Posterior vena cava (tissue), 2 donors: Measurements from ENCODE around the gene TRPC3. TPM values are rescaled to one million over a fixed set of nuclear protein-coding genes. Genes with fewer than 3 reads are reported as not detected.
A peak's percentile ranks its signal among the peaks of the same experiment; 100 is the strongest.
"Not testable (repeated sequence)": the region's sequence is repeated elsewhere in the genome, so short reads cannot be mapped to it uniquely, and the experiment has no call there.

Source experiments
- DNase-seq: peaks from one replicate; pipeline ENCODE4 v3.0.0-alpha.2; 2020; ENCODE audit warnings: low spot score
- intact Hi-C, 2 donors: fragments of 100-400 bp; cut with DNase I; formaldehyde crosslinking; loops; one replicate each; pipeline versions ENCODE4 v1.14.1 to v1.14.2; 2022 to 2023
- total RNA-seq, 2 donors: library from RNA; stranded (reverse); fragmentation: NEBNext Ultra II Directional; extraction: Animal tissue kit (Norgen Biotek cat#: 25700); gene quantifications; one replicate each; pipeline ENCODE4 v1.2.1, GENCODE V29; 2021
- donor health status: DM: yes; HTN: yes; CAD: no.
- donor health status: DM: yes; HTN: yes; CAD: no.

Gene TRPC3
- total RNA-seq, 2 donors from 2014 or later, result 0.24 to 0.42 TPM

DNA sequence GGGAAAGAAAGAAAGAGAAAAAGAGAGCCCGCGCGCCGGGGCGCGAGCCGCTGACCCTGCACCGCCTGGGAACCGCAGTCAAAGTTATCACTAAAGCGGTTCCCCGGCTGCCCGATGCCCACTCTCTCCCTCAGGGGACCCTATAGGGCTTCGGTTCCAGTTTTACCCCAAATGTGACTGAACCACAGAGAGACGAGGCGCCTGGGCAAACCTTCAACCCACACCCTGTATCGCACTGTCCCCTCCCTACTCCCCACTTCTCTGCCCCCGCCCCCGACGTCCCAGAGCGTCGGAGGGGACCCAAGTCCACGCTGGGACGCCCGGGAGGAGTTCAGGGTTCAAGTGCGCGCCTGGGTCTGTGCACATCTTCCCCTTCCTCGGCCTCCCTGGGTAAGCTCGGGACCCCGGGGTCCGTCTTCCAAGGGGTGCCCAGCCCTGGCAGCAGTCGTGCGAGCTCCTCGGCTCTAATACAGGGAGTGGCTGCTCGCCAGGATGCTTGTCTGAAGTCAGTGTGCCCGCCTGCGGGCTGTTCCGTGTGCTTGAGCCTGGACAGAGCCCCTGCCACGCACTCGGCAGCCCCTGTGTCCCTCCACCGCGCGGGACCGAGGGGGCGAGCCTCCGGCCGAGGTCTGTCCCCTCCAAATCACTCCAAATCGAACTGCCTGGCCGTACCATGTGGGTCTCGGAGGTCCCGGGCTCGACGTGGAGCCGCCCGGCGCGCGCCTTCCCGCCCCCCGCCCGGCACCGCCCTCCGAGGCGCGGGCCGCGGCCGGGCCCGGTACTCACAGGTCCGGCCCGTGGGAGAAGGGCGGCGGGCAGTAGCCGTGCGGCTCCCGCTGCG is 960 bp downstream of the TRPC3 start:
- intact Hi-C loops, result no loop called here
- DNase-seq, result peak; percentile 79

DNA sequence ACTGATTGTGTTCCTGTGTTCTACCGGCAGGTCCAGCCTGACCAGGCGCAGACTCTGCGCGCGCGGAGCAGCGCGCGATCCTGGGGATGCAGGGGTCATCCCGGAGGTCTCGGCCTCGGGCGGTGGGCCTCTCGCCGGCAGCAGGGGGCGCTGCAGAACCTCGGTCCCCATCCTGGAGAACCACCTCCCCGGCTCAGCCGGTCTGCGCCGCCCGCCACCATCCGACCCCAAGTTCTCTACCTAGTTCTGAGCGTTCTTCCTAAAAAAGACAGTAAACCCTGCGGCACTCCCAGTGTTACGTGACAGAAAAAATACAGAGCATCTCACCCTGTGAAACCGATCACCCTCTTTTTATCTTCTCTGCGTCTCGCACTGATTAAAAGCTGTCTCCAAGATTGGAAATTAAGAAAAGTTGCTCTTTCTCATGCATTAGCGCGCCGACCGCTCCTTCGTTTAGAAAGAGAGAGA is 1.6 kb downstream of the TRPC3 start:
- DNase-seq, result peak; percentile 89
- intact Hi-C loops, result no loop called here

DNA sequence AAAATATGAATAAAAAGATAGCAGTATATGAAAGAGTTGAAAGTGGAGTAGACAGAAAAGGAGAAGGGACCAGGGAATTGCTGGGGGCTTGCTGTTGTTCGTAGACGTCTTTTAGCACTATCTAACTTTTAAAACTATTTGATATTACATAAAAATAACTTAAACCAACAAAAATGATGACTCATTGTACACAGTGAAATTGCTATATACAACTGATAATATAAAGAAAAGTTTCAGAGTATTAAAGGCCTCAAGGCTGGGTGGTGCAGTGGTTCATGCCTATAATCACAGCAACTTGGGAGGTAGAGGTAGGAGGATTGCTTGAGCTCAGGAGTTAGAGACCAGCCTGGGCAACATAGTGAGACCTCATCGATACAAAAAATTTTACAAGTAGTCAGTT is 5.2 kb downstream of the TRPC3 start:
- no peak for DNase-seq

DNA sequence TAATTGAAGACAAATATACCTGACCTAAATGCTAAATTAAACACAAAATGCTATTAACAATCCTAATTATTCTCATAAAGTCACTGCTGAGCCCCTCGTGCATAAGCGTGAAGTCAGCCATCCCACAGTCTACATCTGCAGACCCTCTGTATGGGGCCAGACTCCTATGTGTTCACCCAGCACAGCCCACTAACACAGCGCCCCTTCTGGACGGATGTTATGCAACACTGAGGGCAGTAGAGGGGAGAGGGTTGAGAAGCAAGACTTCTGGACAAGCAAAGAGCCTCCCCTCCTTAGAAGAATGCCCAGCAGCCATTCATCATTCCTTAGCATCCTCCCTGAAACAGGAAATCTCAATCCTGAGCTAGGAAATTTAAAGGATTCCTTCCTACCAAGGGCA is 7.9 kb downstream of the TRPC3 start:
- no peak for DNase-seq
- intact Hi-C loops, result no loop called here

More for the DNA sequence above, 5.2 kb downstream of the TRPC3 start:
- intact Hi-C loops, result no loop called here

DNA sequence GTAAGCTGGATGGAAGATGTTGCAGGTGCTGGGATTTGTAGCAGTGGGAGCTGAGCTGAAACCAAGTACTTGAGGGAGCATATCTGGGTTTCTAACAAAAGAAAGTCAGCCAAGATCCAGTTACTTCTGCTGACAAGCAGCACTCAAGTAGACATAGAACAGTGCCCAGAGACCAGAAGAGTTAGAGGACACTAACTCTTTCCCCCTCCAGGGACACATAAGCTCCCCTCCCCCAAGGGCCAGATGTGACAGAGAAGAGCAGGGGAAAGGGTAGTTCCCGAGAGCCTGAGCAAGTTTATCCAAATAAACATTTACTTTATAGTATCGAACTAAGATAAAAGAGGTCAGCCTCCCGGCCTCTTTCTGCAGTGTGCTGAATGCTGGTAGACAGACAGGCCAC is 12.2 kb downstream of the TRPC3 start:
- intact Hi-C loops, result no loop called here
- DNase-seq, result no peak

DNA sequence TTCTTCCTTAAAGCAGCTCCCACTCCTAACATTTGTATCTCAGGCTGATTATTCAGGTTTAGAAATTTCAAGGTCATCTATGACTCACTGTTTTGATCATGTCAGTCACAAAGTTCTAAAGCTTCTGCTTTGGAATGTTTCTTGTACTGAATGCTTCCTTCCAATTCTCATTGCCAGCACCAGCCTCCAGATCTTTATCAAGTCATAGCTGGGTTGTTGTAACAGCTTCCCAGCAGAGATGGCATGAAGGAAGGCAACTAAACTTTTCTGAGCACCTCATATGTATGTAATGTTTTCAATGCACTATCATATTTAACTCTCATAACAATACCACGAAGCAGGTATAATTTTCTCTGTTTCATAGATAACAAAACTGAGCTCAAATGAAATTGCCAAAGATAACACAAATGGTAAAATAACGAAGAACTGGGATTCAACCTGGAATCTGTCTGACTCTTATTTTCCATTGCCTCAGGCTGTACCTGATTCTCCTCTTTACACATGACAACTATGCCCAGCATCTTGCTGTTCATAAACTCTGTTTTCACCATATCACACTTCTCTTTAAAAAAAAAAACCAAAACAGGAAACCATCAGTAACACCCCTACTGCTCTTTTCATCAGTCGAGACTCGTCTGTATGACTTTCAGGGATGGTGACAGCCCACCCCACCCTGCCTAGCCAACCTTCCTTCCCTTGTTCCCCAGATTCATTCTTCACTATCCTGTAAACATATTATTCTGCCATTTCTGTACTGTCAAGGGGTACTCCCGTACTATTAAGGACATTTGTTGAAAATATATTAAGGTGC is 13.4 kb downstream of the TRPC3 start:
- no peak for DNase-seq
- intact Hi-C loops, result no loop called here

DNA sequence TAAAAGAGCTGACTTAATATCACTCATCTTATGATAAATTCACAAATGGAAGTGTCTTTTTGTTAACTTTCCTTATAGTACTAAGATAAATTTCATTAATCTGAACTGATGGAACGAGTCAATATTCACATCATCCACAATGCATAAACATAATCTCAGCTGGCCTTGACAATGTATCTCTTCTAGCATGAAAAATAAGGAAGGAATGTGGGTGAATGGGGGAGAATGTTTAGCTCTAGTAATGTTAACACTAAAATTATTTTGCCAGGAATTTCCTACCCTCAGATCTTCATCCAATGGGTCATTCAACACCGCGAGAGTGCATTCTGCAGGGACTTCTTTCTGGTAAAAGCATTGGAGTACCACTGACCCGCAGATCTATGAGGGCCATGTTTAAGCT is 15.8 kb downstream of the TRPC3 start:
- intact Hi-C loops, result no loop called here
- DNase-seq, result no peak

DNA sequence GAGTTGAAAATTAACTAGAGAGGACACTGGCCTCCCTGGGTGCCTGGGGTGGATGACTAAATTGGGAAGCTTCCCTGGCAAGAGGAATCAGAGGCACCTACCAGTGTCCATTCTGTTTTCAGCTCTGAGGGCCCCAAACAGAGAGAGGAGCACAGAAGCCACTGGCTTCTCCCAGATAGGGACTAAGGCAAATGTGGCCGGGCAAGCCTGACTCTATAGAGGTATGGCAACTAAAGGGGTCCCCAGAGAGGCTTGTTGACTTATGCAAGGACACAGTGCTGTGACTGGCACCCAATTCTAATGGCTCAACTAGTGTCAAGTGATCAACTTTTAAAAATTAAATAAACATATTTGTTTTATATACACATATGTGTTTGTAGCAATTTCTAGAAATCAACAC is 17.2 kb downstream of the TRPC3 start:
- intact Hi-C loops, result no loop called here
- DNase-seq, result no peak

DNA sequence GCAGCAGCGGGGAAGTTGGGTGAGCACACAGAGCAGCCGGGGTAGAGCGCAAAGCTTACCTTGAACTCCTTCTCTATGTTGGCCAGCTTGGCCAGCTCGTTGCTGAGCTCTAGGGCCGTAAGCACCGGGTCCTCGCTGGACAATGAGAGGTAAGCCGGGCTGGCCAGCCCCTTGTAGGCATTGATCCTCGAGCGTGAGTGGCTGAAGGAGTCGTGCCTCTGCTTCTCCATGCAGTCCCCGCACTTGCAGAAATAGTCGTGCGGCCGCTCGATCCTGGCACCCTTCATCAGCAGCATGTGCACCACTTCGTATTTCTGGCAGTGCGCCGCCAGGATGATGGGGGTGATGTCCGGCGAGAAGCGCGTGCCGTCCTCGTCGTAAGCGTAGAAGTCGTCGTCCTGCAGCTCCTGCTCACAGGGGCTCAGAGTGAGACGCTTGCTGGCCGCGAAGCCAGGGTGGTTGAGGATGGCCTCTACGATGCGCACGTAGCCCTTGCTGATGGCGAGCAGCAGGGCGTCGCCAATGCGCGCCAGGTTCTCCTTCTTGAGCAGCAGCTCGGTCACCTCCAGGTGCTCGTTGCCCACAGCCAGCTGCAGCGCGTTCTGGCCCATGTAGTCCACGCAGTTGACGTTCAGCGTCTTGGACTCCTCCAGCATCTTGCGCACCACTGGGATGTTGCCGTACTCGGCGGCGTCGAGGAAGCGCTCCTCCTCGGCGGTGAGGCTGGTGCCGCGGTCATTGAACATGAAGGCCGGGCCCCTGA is 19.5 kb downstream of the TRPC3 start:
- intact Hi-C loops, result no loop called here
- DNase-seq, result no peak

DNA sequence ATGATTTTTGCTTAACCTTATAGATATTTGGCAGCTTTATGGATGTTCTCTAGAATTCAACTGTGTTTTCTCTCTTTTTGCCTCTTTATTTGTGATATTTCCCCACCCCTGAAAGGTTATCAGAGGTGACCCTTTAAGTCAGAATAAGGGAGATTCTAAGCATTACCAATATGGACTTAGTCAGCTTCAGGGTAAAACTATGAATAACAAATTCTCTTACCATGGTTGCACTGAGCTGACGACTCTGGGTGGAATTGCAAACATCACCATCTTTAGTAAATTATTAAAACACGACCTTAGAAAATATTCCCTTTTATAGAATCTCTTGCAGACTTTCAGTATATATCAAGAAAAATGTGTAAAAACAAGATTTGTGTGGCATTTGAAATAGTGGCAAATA is 21.6 kb downstream of the TRPC3 start:
- no peak for DNase-seq
- intact Hi-C loops, result no loop called here

DNA sequence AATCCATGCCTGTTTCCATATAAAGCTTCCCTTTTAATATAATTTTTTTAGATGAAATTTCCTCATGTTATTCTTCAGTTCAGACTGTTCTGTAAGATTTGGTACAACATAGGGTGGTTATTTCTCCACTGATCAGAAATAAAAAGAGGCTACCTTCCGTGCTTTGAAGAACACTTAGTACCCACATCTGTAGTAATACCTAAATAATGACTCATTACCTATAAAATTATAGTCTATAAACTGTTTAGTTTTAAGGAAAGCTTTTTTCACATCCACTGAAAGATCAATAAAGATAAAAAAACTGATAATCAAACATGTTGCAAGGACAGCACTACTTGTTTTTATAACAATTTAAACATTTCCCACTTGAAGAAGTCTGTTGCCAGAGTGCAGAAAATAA is 23.9 kb downstream of the TRPC3 start:
- intact Hi-C loops, result no loop called here

DNA sequence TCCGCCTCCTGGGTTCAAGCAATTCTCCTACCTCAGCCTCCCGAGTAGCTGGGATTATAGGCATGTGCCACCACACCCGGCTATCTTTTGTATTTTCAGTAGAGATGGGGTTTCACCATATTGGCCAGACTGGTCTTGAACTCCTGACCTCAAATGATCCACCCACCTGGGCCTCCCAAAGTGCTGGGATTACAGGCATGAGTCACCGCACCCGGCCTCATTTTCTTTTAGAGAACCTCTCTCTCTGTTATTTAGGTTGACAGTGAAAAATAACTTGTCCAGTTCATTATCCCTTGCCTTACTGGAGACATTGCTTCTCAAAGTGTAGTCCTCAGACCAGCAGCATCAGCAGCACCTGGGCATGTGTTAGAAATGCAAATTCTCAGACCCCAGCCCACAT is 25.4 kb downstream of the TRPC3 start:
- DNase-seq, intact Hi-C loops: not testable (repeated sequence)

More for the DNA sequence above, 23.9 kb downstream of the TRPC3 start:
- no peak for DNase-seq

DNA sequence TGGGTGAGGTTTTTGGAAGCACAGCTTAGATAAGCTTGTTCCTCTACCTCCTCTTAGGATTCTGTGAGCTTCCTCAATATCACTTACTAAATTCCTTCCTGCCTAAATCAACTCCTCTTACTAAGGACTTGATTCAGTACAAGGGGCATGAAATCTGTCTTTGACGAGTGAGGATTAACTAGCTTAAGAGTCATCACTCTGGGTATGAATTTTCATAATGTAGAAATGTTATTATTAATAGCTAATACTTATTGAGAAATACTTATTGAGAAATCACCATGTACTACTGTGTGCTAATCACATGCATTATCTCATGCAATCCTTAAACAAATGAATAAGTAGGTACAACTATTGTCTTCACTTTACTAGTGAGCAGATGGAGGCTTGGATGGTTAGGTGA is 28.6 kb downstream of the TRPC3 start:
- DNase-seq, result no peak
- intact Hi-C loops, result no loop called here

DNA sequence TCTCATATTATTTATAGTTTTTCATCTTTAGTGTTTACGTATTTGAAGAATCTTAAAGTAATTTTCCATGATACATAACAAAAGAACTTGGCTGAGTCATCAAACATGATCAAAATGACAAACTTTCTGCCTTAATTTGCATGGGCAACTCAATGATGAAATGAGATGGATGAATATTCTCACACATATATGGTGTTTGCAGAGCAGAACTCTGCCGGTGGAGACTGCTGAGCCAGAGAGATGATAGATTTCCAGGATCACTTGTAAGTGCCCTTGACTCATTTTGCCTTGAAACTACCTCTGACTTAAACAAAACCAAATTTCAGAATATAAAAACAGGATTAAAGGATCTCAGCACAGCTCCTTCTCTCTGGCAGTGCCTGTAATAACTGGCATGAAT is 38.2 kb downstream of the TRPC3 start:
- intact Hi-C loops, result no loop called here
- DNase-seq, result no peak

DNA sequence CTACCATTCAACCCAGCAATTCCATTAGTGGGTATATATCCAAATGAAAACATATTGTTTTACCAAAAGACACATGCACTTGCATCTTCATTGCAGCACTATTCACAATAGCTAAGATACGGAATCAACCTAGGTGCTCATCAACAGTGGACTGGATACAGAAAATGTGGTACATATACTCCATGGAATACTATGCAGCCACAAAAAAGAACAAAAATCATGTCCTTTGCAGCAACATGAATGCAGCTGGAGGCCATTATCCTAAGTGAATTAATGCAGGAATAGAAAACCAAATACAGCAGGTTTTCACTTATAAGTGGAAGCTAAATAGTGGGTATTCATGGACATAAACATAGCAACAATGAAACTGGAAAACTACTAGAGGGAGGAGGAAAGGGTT is 43.5 kb downstream of the TRPC3 start:
- DNase-seq, result no peak
- intact Hi-C loops, result no loop called here

DNA sequence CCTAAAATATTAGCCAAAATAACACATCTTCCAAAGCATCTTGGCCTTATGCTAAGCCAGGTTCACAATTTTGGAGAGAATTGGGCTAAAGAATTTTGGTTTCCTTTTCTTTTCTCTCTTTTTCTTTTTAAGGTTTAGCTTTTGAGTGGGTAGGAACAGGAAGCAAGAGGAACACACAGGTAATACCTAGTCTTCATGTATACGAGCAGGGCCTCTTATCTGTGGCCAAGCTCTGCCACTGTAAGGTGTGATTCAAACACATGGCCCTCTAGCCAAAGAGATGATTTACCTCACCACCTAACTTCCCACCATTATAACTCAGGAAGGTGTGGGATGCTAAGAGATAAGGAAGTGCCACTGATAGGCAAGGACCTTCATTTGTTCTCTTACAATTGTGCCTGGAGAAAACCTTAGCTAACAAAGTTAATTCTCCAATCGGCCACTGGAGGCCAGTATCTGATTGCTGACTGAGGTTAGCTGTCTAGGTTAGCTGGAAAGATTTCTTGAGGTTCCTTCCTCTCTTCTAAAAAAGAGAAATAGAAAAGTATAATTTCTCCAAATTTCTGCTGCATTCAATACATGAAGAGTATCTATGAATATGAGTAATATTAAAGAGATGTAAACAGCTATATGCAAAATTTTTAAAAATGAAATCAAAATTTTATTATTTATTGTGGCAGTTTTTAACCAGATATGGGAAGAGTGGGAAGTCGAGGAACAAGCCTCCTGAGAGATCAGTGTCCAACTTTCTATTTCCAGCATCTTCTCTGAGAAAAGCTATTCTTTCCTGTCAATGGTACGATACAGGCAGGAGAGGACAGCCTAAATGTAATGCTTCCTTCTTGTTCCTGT is 51.5 kb downstream of the TRPC3 start:
- intact Hi-C loops, result no loop called here
- no peak for DNase-seq

DNA sequence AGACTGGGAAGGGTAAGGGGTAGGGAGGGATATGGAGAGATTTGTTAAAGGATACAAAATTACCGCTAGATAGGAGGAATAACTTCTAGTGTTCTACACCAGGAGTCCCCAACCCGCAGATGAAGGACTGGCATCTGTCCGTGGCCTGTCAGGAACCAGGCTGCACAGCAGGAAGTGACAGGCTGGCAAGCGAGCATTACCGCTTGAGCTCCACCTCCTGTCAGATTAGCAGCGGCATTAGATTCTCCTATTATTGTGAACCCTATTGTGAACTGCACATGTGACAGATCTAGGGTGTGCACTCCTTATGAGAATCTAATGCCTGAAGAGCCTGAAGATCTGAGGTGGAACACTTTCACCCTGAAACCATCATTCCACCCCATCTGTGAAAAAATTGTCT is 53.7 kb downstream of the TRPC3 start:
- DNase-seq, result no peak
- intact Hi-C loops, result no loop called here

DNA sequence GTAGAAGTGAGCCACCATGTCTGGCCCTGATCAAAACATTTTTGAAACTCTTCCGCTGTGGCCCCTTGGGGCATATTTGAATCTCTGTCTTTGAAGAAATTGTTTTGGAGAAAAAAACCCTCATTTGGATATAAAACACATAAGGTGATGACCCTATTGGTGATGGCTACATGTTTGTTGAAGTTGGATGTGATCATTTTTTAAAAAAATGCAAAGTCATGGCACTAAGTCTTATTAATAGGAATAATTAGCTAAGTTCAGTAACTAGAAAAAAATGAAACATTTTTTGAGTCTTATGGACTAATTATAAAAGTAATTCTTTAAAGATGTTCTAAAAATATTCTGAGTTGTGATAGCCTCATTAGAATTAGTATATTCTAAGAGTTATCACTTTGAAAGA is 63.7 kb downstream of the TRPC3 start:
- intact Hi-C loops, result no loop called here
- no peak for DNase-seq

DNA sequence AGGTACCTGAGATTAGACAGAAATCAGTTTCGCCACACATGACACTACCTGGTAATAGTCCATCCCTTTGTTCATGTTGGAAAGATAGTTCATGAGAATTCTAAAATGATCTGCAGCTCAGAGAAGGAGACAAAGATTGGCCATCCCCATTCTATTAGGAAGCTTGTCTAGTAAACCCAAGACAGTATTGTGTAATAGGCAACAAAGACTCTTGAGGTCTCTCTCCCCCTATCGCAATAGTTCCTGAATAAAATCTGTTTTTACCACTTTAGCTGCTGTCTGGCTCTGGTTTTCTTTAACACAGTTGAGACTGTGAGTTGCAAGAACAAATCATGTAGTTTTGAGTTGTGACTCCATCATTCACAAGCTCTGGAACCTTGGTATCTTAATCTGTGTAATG is 66.7 kb downstream of the TRPC3 start:
- DNase-seq, result no peak
- intact Hi-C loops, result no loop called here
